ENCODE measurements around the gene CLK3.

- TF ChIP-seq, protein P1, sequence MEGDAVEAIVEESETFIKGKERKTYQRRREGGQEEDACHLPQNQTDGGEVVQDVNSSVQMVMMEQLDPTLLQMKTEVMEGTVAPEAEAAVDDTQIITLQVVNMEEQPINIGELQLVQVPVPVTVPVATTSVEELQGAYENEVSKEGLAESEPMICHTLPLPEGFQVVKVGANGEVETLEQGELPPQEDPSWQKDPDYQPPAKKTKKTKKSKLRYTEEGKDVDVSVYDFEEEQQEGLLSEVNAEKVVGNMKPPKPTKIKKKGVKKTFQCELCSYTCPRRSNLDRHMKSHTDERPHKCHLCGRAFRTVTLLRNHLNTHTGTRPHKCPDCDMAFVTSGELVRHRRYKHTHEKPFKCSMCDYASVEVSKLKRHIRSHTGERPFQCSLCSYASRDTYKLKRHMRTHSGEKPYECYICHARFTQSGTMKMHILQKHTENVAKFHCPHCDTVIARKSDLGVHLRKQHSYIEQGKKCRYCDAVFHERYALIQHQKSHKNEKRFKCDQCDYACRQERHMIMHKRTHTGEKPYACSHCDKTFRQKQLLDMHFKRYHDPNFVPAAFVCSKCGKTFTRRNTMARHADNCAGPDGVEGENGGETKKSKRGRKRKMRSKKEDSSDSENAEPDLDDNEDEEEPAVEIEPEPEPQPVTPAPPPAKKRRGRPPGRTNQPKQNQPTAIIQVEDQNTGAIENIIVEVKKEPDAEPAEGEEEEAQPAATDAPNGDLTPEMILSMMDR (CRISPR knock-in tag; IDR thresholded peaks at IDR 0.05), result no peak
- TF ChIP-seq SMYD3 (CRISPR knock-in tag; IDR thresholded peaks at IDR 0.05), result no peak
- no peak for TF ChIP-seq KDM5B (CRISPR knock-in tag; IDR thresholded peaks at IDR 0.05; ENCODE audit: borderline replicate concordance)
- no peak for TF ChIP-seq MAFF (IDR thresholded peaks at IDR 0.05; ENCODE audit: low read depth, low read length)
- TF ChIP-seq ZNF775 (CRISPR knock-in tag; IDR thresholded peaks at IDR 0.05; ENCODE audit: borderline replicate concordance), result no peak
- no peak for TF ChIP-seq ZNF317 (CRISPR knock-in tag; IDR thresholded peaks at IDR 0.05)
- TF ChIP-seq POLR2AphosphoS5 (IDR thresholded peaks at IDR 0.05; ENCODE audit: low read depth, low read length), result no peak
Observed at GRCh38 chr15:74584779-74585178, 30.9 kb upstream of the CLK3 start.
